PC-3 (cell line): Measurements from ENCODE around the gene C2CD4A. TPM values are rescaled to one million over a fixed set of nuclear protein-coding genes. Genes with fewer than 3 reads are reported as not detected.

ENCODE experiments used
- ATAC-seq: fragments of 200-7000 bp; cut with Tn5 transposase; 2 replicates; pipeline ENCODE4 v1.9.1; 2020; ENCODE audit warnings: mild to moderate bottlenecking, moderate library complexity
- BruUV-seq: library from RNA; stranded (reverse); fragments of 400-500 nt; replicated peaks from 2 replicates; lab custom pipeline; 2021; lab: Mats Ljungman, UMichigan
- CTCF ChIA-PET: fragments of 300-600 bp; sonication (Branson Sonifier 250); formaldehyde crosslinking; loops from one replicate; lab custom pipeline; 2022; ENCODE audit warnings: antibody characterized with exemption; lab: Charles Lee
- POLR2A ChIA-PET: fragments of 300-600 bp; sonication (Branson Sonifier 250); formaldehyde crosslinking; loops from one replicate; lab custom pipeline; 2022; ENCODE audit warnings: antibody characterized with exemption; ENCODE audit not compliant: unreplicated experiment; lab: Charles Lee
- DNase-seq: peaks from one replicate; pipeline ENCODE4 v3.0.0-alpha.2; 2015
- H2AFZ ChIP-seq: fragments of 300-600 bp; sonication (generic); 2 replicates; pipeline ENCODE4 v1.6.0; 2016; ENCODE audit warnings: antibody characterized with exemption, low read length
- H3F3A ChIP-seq: fragments of 300-600 bp; sonication (generic); one replicate; pipeline ENCODE4 v1.6.0; 2017; ENCODE audit warnings: antibody characterized with exemption, low read length, control low read depth, mild to moderate bottlenecking; ENCODE audit not compliant: unreplicated experiment
- H3K27ac ChIP-seq: fragments of 300-600 bp; sonication (generic); 2 replicates; pipeline ENCODE4 v1.5.1; 2016; ENCODE audit warnings: mild to moderate bottlenecking, low read length
- H3K27me3 ChIP-seq: fragments of 300-600 bp; sonication (generic); 2 replicates; pipeline ENCODE4 v1.6.1; 2016; ENCODE audit warnings: low read length, mixed read lengths
- H3K36me3 ChIP-seq: fragments of 300-600 bp; sonication (generic); 2 replicates; pipeline ENCODE4 v1.6.1; 2016; ENCODE audit warnings: low read depth, mixed run types, low read length, mixed read lengths
- H3K4me1 ChIP-seq: fragments of 300-600 bp; sonication (generic); 2 replicates; pipeline ENCODE4 v1.5.1; 2016; ENCODE audit warnings: low read length; ENCODE audit not compliant: insufficient read depth
- H3K4me2 ChIP-seq: fragments of 300-600 bp; sonication (generic); 2 replicates; pipeline ENCODE4 v1.6.0; 2016; ENCODE audit warnings: low read length
- H3K4me3 ChIP-seq: fragments of 300-600 bp; sonication (generic); 2 replicates; pipeline ENCODE4 v1.5.1; 2016; ENCODE audit warnings: mild to moderate bottlenecking, low read length, mixed read lengths
- H3K79me2 ChIP-seq: fragments of 300-600 bp; sonication (generic); 2 replicates; pipeline ENCODE4 v1.6.1; 2017; ENCODE audit warnings: low read length, mixed read lengths
- H3K9ac ChIP-seq: fragments of 300-600 bp; sonication (generic); 2 replicates; pipeline ENCODE4 v1.6.0; 2016; ENCODE audit warnings: mild to moderate bottlenecking, low read length
- H3K9me2 ChIP-seq: fragments of 300-600 bp; sonication (generic); replicated peaks from 2 replicates; pipeline ENCODE4 v1.6.1; 2016; ENCODE audit warnings: mixed run types, low read length, mixed read lengths
- H3K9me3 ChIP-seq: fragments of 300-600 bp; sonication (generic); 2 replicates; pipeline ENCODE4 v1.6.1; 2016; ENCODE audit warnings: low read length, mixed read lengths
- H4K20me1 ChIP-seq: fragments of 300-600 bp; sonication (generic); 2 replicates; pipeline ENCODE4 v1.6.1; 2016; ENCODE audit warnings: low read length, mixed read lengths
- EZH2 ChIP-seq: fragments of 300-600 bp; sonication (generic); IDR thresholded peaks from one replicate; pipeline ENCODE4 v1.6.1; 2017; ENCODE audit warnings: antibody characterized with exemption, mild to moderate bottlenecking, low read length; ENCODE audit not compliant: unreplicated experiment
- EZH2phosphoT487 ChIP-seq: fragments of 300-600 bp; sonication (generic); IDR thresholded peaks from 2 replicates; pipeline ENCODE4 v1.6.1; 2018; ENCODE audit warnings: mild to moderate bottlenecking, antibody characterized with exemption, low read length, borderline replicate concordance
- intact Hi-C: fragments of 100-400 bp; cut with micrococcal nuclease; formaldehyde crosslinking; loops from 2 replicates; pipeline ENCODE4 v1.9.0; 2023
- total RNA-seq: library from RNA; depleted of rRNA; stranded (reverse); fragments of >200 nt; gene quantifications from 2 replicates; pipeline ENCODE4 v1.2.3, GENCODE V29; 2014
- TF ChIP-seq, protein P1 (sequence below): fragments of 300-600 bp; sonication (generic); conservative IDR thresholded peaks from 2 replicates; pipeline ENCODE4 v1.5.1; 2017; ENCODE audit warnings: antibody characterized with exemption, low read depth, mild to moderate bottlenecking, low read length

C2CD4A gene
- total RNA-seq, 1 experiment from 2014 or later = 0.11 TPM

DNA sequence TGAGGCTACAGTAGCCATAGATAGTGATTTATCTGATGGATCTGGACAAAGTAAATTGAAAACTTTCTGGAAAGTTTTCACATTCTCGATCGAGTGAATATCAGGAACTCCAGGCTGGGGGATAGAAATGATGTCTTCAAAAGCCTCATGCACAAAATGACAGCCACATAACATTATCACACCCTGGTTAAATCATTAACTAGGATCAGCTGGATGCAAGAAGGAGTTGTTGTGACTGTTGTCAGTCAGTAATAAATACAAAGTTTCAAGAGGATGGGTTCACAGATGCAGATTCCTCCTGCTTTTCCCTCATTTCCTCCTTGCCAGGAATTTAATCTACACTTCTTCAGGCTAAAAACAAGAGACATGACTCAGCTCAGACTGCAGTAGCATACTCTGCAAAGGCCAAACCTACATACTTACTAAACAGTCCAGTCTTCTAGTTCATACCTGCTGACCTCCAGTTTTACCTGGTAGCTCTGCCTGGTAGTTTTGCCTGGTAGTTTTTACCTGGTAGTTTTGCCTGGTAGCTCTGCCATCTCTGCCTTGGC lies 40.9 kb downstream of the C2CD4A start:
- H4K20me1 ChIP-seq = no peaks in the 10 kb centered on the region
- TF ChIP-seq, protein P1, sequence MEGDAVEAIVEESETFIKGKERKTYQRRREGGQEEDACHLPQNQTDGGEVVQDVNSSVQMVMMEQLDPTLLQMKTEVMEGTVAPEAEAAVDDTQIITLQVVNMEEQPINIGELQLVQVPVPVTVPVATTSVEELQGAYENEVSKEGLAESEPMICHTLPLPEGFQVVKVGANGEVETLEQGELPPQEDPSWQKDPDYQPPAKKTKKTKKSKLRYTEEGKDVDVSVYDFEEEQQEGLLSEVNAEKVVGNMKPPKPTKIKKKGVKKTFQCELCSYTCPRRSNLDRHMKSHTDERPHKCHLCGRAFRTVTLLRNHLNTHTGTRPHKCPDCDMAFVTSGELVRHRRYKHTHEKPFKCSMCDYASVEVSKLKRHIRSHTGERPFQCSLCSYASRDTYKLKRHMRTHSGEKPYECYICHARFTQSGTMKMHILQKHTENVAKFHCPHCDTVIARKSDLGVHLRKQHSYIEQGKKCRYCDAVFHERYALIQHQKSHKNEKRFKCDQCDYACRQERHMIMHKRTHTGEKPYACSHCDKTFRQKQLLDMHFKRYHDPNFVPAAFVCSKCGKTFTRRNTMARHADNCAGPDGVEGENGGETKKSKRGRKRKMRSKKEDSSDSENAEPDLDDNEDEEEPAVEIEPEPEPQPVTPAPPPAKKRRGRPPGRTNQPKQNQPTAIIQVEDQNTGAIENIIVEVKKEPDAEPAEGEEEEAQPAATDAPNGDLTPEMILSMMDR = no peak
- TF ChIP-seq EZH2phosphoT487 = no peak
- TF ChIP-seq EZH2 = no peak
- CTCF ChIA-PET = no interaction called here
- no peak overlapping the region for H3K9ac ChIP-seq
- POLR2A ChIA-PET = no interaction called here
- H3K27ac ChIP-seq = no peak overlapping the region
- intact Hi-C loops = no loop called here
- no peaks in the 10 kb centered on the region for H3K79me2 ChIP-seq
- no peak for ATAC-seq
- no TSS peak for BruUV-seq
- no peaks in the 10 kb centered on the region for H3K9me2 ChIP-seq
- no peak overlapping the region for H2AFZ ChIP-seq
- no peak overlapping the region for H3K4me2 ChIP-seq
- H3K4me3 ChIP-seq = no peak overlapping the region
- no peak for DNase-seq
- H3K36me3 ChIP-seq = no peaks in the 10 kb centered on the region
- H3K27me3 ChIP-seq = no peaks in the 10 kb centered on the region
- H3K4me1 ChIP-seq = peaks cover 36% of the 10 kb centered on the region
- H3K9me3 ChIP-seq = no peaks in the 10 kb centered on the region
- H3F3A ChIP-seq = no peaks in the 10 kb centered on the region

DNA sequence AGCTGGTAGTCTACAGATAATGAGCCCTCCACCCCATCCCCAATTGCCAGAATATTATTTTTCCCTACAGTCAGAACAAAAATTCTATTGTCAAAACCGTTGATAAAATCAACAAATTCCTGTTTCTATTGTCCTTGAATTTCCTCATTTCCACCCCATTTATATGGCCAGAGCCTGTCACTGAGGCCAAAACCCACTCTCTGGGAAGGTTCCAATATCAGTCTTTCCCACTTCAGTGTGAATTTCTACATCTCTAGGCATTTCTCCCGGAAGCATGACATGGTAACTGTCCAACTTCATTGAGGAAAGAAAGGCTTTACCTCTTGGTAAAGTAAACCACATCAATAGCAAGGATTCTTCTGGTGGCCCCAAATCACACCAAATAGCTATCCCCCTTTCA lies 41.6 kb downstream of the C2CD4A start:
- no peak overlapping the region for H3K4me3 ChIP-seq
- no TSS peak for BruUV-seq
- no peak overlapping the region for H3K9ac ChIP-seq
- no peak overlapping the region for H3K27ac ChIP-seq
- intact Hi-C loops = no loop called here
- DNase-seq = no peak
- no peak overlapping the region for H3K4me2 ChIP-seq
- ChIA-PET CTCF (no interaction called here), POLR2A (no interaction called here)
- no peak overlapping the region for H2AFZ ChIP-seq
- H3F3A ChIP-seq = no peaks in the 10 kb centered on the region
- no peaks in the 10 kb centered on the region for H4K20me1 ChIP-seq
- H3K27me3 ChIP-seq = no peaks in the 10 kb centered on the region
- TF ChIP-seq, protein P1 = no peak
- no peaks in the 10 kb centered on the region for H3K79me2 ChIP-seq
- peaks cover 43% of the 10 kb centered on the region for H3K4me1 ChIP-seq
- ATAC-seq = no peak
- no peaks in the 10 kb centered on the region for H3K36me3 ChIP-seq
- no peaks in the 10 kb centered on the region for H3K9me2 ChIP-seq
- H3K9me3 ChIP-seq = no peaks in the 10 kb centered on the region

DNA sequence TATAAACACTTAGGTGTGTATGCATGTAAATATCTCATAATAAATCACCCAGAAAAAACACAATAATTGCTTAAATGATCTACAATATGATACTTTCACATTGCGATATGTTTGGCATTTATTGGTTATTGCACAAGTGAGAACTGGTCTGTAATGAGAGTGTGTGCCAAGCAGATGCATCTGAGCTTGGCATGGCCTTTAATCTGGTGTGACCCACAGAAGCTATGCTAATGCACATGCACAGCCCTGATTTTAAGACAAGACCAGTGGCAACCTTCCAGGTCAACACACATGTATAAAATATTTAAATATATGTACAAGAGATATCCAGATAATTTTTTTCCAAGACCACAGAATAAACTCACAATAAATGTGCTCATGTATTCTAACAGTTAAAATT lies 42.7 kb downstream of the C2CD4A start:
- Histone ChIP-seq H2AFZ (no peak overlapping the region), H3K4me2 (no peak overlapping the region), H3K79me2 (no peaks in the 10 kb centered on the region), H3K36me3 (no peaks in the 10 kb centered on the region), H3K9me2 (no peaks in the 10 kb centered on the region), H3F3A (no peaks in the 10 kb centered on the region), H3K4me3 (no peak overlapping the region), H4K20me1 (no peaks in the 10 kb centered on the region), H3K9me3 (no peaks in the 10 kb centered on the region), H3K27ac (peak overlapping the region; percentile 77; the same call in 1 of the 2 replicates), H3K27me3 (no peaks in the 10 kb centered on the region), H3K9ac (peak overlapping the region; percentile 24; the same call in 1 of the 2 replicates), H3K4me1 (peaks cover 44% of the 10 kb centered on the region)
- POLR2A ChIA-PET = no interaction called here
- no TSS peak for BruUV-seq
- CTCF ChIA-PET = interaction anchor here (1.1 kb wide), 1 partner anchor 10 kb away, joined by 5 read pairs; no protein-coding TSS in a partner anchor
- no peak for ATAC-seq
- intact Hi-C loops = no loop called here
- no peak for DNase-seq
- TF ChIP-seq EZH2 (no peak), EZH2phosphoT487 (no peak)
- TF ChIP-seq, protein P1 = no peak
